ENCODE results near the gene GRIN3A.

GRIN3A gene

DNA sequence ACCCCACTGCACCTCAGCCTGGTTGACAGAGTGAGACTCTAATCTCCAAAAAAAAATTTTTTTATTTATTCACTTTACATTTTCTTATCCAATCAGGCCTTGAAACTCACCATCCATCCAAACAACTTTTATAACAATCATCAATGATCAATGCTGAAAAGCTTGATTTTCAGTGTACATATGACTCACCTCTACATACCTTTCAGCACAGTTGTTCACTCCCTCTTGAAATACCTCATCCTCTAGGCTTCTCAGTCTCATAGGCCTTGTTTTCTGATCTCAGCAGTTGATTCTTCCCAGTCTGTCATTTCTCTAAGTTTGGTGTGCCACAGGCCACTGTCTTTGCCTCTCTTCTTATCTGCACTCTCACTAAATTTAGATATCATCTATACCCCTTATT is 36.2 kb downstream of the GRIN3A start:
- no peak for DNase-seq

DNA sequence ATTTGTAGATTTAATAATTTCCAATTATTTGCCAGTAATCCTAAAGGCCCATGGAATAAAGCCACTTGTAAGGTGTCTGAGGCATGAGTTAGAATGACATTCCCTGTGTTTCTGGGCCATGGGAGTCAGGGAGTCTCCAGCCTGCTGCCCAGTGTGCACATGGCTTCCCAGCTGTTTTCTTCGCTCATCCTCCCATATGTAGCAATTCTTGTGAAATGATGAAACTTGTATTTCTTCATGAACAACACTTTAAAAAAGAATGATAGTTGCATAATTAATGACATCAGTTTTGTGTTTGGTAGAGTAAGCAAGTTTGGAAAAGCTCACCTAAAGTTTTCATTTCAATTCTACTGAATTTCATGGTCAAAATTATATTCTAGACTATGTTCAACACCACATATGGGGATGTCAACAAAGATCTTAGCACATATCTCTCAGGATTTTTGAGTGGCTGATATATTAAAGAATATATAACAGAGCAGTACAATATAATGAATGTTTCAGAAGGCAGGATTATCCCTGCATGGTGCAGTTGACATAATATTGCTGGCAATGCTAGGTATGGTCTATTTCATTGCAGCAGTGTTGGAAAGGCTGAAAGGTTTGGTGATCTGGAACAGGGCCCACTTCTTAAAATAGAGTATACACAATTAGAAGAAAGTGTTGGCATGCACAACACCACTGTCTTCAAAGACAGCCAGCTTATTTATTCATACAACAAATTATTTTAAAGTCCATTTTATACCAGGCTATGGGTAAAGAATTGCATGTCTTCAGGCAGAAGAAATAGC is 44.7 kb downstream of the GRIN3A start:
- DNase-seq = no peak

DNA sequence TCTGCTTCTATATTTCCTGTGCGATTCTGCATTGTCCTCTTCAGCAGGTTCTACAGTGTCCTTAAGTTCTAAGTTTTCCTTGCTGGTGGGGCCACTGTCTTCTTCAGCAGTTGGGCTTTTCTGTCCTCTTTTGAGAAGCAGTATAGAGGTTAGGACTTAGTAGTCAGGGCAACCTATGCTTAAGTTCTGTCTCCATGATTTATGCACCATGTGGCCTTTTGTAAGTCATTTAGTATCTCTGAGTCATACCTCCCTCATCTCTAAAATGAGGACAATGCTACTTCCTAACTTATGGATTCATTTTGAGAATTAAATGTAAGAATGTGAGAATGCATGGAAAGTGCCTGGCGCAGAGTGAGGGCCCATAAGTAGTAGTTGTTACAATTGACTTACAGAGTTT is 46.8 kb downstream of the GRIN3A start:
- DNase-seq = no peak

DNA sequence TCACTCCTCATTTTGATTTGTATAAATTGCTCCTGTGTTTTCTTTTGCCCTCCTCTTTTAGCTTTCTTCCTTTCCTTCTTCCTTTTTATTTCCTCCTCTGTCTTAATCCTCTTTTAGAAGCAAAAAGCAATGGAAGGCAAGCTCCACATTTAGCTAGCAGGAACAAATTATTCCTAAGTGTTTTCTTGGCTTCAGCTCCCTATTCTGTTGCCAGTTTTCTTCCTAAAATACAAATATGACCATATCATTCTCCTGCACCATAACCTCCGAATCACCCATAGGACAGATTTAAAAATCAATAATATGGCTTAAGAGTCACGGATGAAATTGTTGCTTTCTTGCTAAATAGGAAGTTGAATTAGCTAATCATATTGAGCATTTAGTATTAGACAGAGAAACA is 49.4 kb downstream of the GRIN3A start:
- DNase-seq = no peak

DNA sequence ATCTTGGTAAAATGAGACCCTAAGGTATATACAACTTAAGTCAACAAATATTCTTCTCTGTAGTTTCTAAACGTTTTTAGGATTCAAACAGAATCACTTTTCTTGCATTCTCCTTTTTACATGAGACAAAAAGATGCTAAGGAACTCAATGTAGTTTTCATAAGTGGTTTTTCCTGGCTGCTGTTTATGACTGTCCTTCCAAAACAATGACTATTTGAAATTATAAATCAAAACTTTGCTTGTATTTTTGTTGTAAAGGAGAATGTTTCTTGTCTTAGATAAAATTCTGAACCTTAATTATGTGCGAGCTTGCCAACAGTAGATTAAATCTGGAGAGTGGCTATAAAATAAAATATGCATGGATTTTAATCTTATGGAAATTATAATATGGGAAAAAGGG is 53.8 kb downstream of the GRIN3A start:
- DNase-seq = no peak

DNA sequence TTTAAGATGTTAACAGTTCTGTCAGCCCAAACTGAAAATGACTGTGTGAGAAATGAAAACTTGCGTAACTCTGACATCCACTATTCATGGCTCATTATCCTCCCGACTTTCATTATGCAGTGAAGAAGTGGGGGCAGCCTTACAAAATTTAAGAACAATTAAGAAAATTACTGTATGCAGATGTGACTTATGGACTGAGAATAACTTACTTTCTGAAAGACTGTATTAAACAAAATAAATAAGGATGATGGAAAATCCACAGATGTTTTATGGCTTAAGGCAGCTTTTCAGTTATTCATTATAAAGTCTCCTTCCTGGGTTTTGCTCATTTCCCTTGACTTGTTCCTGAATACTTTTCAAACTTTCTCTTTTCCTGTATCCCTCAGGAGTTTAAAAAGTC is 55.2 kb downstream of the GRIN3A start:
- DNase-seq = no peak

DNA sequence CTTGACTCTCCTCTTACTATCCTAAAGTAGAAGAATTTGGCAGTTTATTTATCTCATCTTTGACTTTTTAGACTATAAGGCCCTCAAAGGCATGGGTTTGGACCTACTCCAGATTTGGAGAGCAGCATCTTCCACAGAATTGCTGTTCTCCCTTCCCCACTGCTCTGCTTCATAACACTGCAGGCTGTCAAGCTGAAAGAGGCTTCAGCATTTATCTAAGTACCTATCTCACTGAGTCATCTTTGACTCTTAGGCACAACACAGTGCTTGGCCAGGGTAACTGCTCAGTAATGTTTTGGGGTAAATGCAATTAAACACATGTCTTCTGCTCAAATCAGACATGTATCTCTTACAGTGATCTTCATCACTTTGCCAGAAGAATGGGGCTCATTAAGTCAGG is 60.6 kb downstream of the GRIN3A start:
- DNase-seq = no peak

DNA sequence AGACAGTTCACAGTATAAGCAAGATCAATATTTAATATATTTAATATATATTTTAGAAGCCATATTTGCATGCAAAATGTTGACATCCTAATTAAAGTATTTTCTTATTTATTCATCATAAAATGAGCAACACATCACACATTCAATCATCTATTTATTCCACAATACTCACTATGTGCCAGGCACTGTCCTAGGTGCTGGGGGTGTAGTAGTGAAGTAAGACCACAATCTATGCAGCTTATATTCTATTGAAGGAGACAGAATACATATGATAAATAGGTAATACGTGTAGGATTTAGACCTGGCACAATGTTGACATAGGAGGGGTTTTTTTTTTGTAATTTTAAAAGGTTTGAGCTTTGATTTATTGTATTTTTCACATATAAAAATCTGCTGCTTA is 63.1 kb downstream of the GRIN3A start:
- no peak for DNase-seq

DNA sequence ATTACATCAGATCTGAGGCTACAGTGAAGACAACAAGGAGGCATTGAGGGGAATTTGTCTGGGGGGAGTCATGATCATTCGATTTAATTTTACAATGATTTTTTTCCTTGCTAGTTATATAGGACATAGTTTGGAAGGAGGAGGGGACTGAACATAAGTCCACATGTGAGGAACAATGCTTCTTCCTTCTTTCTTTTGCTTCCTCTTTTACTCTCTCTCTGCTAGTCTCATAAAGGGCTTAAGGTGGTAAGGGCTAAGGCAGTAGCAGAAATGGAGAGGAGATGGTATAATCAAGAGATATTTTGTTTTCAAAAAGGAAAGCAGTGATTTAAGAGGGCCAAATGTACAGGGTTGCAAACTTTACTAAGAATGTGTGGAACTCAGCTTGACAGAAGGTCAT is 64.3 kb downstream of the GRIN3A start:
- DNase-seq = no peak

DNA sequence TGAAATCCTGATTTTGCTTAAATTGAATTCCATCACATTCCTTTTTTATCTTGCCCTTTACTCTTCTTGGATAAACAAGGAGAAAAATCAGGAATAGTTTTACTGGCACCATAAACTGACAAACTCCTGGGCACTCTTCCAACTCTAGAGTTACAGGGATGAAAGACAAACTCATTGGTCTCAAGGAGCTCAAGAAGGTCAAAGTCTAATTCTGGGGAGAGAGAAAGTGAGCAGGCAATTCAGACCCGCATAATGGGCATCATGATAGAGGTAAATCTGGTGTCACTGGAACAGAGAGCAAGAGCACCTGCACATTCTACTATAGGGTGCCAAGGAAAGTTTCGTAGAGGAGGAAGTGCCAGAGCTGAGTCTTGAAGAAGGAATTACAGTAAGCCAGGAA is 64.8 kb downstream of the GRIN3A start:
- no peak for DNase-seq

DNA sequence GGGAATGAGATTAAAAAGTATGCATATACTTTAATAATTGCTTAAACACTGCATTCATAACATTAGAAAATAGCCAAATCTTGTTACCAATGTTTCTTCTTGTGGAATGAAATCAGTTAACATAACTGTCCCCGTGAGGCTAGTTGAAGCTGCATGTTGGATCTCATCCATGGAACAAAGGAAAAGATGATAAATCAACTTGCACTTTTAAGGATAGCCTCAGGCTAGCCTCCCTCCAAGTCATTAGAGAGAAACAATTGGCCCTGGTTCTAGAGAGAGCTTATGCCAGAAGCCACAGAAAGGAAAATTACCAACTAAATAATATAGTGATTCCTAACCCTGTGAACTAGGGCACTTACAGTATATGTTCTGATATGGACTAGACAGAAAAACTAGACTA is 66.9 kb downstream of the GRIN3A start:
- no peak for DNase-seq

DNA sequence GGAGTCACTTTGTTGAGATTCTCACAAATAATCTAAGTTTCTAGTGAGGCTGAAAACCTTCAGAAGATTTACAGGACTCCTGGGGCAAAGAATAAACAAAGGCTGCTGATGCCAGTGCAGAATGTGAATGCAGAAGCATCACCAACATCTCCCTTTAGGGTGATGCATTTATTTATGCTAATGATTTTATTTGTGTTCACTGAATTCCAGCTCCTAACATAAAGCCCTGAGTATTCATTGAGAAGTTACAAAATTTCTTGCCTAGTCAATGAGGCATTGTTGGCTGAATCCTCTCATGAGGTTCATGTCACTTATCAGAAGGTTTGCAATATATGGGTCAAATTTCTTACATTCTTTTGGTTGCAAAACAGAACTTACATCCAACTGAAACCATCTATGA is 70.0 kb downstream of the GRIN3A start:
- DNase-seq = no peak

DNA sequence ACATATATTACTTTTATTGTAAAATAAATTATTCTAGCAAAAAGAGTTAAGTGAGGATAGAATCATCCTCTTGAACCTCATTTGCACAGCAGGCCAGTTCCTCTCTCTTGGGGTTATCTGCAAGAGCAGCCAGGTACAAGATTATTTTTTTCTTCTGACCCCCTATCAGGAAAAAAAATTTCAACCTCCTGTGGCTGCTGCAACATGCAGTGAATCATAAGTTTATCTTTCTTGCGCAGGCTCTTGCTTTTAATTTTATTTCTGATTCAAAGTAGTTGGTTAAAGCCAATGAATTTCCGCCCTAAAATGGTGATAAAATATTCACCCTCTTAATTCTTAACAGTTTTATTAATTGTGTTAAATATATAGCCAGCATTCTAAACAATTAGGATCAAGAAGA is 74.0 kb downstream of the GRIN3A start:
- DNase-seq = no peak

DNA sequence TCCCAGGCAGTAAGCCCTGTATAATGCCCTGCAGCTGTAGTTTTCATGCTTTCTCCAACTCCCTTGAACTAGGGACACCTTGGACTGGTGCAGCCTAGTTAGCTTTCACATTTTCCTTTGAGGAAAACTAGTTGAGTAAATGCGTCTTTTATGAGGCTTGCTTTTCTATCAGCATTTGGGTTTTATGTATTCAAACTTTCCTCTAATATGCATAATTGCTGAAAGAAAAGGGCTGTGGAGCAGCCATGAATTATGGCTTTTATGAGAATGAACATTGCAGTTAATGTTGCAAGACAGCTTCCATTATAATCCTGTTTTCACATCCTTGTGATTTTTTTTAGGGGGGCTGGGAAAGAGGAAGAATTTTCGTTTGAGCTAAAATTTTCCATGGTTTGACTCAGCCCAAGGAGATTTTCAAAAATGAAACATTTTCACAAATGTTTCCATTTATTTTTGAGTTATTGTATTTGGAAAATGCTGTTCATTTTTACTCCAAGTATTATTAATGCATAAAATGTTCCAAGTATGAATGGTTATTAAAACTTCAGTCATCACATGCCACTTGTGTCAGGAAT is 85.8 kb downstream of the GRIN3A start:
- no peak for DNase-seq

DNA sequence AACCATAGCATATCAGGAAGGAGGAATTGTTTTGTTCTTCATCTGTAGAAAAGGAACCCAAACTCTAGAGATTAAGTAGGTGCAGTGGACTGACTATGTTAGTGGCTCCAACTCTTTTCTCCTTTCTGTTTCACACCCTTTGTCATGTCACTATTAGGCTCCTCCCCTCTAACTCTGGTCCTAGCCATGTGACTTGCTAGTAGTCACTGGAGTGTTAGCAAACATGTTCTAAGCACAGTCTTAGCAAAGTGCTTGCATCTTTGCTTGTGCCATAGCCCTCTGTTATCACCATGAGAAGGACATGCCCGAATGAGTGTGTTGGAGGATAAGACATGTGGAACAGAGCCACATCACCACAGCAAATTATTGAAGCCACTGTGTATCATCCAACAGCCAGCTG is 88.3 kb downstream of the GRIN3A start:
- DNase-seq = no peak

DNA sequence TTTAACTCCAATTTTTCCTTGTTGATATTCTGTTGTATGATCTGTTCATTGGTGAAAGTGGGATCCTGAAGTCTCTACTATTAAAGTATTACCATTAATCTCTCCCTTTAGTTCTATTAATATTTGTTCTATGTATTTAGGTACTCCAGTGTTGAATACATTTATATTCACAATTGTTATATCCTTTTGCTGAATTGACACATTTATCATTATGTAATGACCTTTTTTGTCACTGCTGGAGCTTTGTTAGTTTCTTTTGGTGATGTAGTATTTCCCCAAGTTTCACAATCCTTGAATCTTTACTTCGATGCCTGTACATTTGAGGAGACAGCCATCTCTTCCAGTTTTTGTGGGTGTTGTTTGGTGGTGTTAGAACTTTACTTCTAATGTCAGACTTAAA is 90.0 kb downstream of the GRIN3A start:
- DNase-seq = no peak

DNA sequence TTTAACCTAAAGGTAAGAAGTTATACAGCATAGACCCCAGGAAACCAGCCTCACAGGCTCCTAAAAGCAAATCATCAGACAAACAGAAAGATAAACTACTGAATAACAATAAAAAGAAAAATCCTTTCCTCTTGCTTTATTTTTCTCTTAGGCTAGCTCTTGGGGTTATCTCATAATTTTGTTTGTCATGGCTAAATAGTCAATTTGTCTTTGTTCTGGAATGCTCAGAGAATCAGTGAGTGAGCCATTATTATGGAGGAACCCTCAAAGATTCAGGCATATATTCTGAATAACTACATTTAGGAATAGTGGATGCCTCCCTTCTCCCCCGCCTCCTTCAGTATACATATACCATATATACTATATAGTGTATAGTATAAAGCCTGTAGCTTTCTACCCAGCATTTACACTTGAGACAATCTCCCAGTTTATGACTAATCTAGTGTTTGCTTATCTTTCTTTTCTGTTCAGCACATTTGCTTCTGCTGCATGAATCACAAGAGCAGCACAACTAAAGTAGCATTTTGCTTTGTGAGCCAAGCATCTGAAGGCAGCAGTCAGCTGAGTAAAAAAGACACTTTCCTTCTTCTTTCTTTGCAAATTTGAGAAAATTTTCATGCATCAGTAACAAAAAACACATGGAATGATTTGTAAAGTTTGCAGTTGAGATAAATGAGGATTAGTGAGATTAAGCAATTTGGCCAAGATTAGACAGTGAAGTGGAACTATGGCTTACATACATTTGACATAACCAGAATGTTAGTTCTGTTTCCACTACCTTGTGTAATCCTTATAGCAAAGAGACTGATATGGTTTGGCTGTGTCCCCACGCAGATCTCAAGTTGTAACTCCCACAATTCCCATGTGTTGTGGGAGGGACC is 98.4 kb downstream of the GRIN3A start:
- no peak for DNase-seq

DNA sequence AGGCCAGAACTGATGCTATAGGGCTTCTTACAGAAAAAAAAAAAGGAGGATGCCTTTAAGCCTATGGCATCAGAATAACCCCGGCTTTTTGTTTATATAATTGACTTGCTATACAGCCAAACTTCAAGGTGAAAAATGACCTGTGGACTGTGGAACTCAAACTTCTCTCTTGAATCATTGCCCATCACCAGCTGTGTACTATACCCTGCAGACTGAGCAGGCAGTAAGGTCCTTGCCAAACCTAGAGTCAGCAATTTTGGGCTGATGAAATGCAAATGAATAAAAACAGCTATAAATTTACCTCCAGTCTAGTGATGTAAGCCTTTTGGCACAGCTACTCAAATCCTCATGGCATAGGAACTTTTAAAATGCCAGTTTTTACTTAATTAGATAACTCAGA is 99.1 kb downstream of the GRIN3A start:
- no peak for DNase-seq

DNA sequence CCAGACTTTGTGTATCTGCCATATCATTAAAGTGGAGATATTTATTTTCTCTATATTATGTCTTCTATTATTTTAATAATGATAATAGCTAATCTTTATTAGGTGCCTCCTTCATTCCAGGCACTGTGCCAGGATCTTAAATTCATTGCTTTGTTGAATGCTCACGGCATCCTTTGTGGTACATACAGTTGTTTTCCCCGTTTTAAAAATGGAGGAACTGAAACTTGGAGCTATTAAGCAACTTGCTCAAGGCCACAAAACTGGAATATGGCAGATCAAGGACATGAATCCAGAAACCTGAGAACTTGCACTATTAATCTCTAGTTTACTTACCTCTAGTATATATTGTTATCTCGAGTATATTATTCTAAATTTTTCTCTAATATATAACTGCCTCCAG is 102.2 kb downstream of the GRIN3A start:
- DNase-seq = no peak

DNA sequence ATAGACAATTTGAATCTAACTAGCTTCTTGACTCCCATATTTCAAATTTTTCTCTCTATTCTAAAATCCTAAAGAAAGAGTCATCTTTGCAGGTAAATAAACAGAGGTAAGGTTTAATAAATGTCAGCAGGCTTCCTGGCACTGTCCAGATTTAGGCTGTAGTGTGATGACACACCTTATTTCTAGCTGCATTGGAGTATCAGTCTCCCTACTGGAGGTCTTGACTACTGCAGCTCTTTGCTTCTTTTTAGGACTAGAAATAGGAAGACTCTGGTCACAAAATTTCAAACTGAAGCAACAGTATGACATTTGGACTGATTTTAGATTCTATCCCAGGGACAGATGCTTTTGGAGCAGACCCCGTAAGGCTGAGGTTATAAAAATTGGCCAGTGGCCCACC is 103.0 kb downstream of the GRIN3A start:
- DNase-seq = no peak

DNA sequence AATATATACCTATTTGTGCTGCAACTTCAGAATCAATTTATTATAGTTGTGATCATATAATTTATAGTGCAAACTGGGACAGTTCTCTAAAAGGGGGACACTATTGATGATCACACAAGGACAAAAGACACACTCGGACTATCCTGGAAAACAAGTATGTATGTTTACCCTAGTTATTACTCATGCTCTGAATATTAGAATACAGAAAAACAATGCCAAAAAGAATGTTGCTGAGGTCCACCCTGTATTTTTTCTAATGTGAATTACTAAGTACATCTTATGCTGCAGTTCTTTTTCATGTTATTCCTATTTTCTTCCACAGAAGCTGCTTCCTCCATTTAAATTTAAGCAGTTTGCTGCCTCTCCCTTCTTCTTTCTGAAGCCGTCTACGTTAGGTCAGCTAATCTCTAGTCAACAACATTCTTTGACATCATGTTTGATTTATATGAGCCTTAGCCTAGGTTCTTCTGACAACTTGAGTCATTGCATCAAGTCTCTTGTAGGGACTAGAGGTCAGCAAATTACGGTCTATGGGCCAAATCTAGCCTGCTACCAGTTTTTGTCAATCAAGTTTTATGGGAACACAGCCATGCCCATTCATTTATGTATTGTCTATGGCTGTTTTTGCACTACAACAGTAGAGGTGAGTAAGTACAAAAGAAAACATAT is 103.6 kb downstream of the GRIN3A start:
- no peak for DNase-seq

DNA sequence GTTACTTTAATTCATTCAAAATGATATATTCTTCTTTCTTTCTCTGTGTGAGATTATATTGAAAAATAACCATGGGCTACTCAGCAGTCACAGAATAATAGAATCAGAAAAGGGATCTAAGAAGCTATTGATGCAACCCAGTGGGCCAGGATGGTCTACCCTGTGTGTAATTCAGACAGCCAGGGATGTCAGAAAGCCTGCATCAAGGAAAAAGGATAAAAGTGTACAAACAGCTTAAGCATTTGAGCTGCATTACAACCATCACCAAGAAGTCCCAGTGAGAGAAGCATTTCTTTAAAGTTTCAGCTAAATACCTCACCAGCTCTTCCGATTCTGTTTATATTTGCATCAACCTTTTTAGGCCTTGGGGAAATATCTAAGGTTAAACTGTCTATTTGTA is 105.8 kb downstream of the GRIN3A start:
- DNase-seq = no peak

DNA sequence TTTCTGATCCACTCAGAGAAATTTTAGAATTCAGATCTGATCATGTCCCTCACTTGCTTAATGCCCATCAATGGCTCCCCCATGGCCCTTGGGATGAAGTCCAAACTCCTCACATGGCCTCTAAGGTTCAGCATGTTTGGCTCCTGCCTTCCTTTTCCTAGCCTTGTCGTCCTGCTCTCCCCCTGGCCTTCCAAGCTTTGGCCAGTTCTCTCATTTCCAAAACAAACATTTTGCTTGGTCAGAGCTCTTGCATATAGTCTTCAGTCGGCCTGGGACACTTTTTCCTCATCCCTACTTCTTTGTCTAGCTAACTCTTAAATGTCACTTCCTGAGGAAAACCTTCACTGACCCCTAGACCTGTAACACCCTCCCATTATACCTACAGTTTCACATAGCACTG is 106.6 kb downstream of the GRIN3A start:
- DNase-seq = no peak

DNA sequence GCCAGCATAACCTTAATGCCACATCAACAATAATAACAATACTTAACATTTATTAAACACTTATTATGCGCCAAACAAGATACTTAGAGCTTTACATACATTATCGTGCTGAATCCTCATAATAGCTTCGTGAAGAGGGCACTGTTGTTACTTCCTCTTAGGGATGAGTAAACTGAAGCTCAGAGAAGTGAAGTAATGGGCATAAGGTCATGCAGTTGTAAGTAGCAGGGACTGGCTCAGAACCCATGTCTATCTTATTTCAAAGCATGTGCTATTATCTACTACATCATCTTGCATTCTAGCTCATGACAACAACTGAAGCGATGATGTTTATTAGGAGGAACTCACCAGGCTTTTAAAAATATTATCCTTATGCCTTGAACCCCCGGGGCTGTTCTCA is 108.8 kb downstream of the GRIN3A start:
- no peak for DNase-seq
